ENCODE measurements around the gene MORN5. TPM values are rescaled to one million over a fixed set of nuclear protein-coding genes. Genes with fewer than 3 reads are reported as not detected.

MORN5 gene
- total RNA-seq, 1 donor from 2014 or later: 0.57 TPM

DNA sequence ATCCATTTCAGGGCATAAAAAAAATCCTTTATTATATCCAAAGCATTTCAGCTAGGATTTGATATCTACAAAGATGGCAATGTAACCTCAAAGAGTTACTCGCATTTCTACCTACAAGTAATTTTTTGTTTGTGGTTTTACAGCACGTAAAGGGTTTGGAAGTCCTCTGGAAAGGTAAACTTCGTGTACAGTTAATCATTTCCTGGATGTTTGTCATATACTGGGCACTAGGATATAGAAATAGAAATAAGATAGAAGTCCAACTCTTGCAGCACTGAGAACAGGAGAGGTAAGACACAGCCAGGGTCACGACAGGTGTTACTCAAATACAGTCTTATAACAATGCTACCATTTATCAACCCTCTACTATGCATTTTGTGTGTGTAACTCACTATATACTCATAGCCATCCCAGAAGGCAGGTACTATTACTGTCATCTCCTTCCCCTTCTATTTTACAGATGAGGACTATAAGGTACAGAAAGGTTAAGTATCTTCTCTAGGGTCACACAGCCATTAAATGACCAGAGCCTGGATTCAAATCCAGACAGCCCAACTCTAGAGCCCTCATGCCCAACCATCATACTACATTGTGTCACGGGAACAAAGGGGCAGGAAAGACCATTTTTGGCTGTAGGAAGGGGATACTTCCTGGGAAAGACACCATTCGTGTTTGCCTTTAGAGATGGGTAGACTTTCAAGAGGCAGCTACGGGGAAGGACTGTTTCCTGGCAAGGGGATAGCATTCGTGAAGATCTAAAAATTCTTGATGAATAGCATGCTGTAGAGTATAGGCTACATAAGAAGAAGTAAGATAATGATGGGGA lies 19.1 kb upstream of the MORN5 start:
- H3K36me3 Mint-ChIP-seq (ENCODE audit: insufficient read depth): peaks cover 13% of the 10 kb centered on the region
- H3K27me3 Mint-ChIP-seq: peaks cover 20% of the 10 kb centered on the region
- no peak overlapping the region for H3K4me3 Mint-ChIP-seq (ENCODE audit: low read depth)
- no peak overlapping the region for H3K27ac Mint-ChIP-seq
- TF ChIP-seq, protein P1, sequence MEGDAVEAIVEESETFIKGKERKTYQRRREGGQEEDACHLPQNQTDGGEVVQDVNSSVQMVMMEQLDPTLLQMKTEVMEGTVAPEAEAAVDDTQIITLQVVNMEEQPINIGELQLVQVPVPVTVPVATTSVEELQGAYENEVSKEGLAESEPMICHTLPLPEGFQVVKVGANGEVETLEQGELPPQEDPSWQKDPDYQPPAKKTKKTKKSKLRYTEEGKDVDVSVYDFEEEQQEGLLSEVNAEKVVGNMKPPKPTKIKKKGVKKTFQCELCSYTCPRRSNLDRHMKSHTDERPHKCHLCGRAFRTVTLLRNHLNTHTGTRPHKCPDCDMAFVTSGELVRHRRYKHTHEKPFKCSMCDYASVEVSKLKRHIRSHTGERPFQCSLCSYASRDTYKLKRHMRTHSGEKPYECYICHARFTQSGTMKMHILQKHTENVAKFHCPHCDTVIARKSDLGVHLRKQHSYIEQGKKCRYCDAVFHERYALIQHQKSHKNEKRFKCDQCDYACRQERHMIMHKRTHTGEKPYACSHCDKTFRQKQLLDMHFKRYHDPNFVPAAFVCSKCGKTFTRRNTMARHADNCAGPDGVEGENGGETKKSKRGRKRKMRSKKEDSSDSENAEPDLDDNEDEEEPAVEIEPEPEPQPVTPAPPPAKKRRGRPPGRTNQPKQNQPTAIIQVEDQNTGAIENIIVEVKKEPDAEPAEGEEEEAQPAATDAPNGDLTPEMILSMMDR (IDR thresholded peaks at IDR 0.05; ENCODE audit: unreplicated experiment): no peak
- H3K9me3 Mint-ChIP-seq (ENCODE audit: low read depth): no peaks in the 10 kb centered on the region
- no peaks in the 10 kb centered on the region for H3K4me1 Mint-ChIP-seq (ENCODE audit: low read depth)
- no peak for DNase-seq (ENCODE audit: low spot score, unreplicated experiment)

DNA sequence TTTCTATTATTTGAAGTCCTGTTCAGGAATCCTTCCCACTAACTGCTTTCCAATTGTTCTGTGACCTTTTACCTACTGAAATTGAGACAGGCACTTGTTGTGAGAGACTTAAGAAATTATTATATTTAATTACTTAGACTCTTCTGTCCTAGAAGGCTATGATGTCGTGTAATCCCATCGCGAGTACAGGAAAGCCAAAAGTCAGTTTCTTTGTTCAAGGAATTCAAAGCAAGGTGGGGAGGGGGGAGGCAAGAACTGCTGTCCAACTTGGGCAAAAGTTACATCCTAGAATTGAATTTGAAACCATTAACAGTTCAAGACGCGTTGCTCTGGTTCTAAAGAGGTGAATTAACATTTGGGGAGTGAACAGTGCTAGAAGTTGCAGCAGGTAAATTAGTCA lies 18.0 kb upstream of the MORN5 start:
- Mint-ChIP-seq H3K27me3 (peaks cover 15% of the 10 kb centered on the region), H3K4me3 (ENCODE audit: low read depth) (no peak overlapping the region), H3K4me1 (ENCODE audit: low read depth) (no peaks in the 10 kb centered on the region), H3K36me3 (ENCODE audit: insufficient read depth) (peaks cover 15% of the 10 kb centered on the region), H3K27ac (no peak overlapping the region), H3K9me3 (ENCODE audit: low read depth) (no peaks in the 10 kb centered on the region)
- no peak for DNase-seq (ENCODE audit: low spot score, unreplicated experiment)
- TF ChIP-seq, protein P1 (IDR thresholded peaks at IDR 0.05; ENCODE audit: unreplicated experiment): no peak

DNA sequence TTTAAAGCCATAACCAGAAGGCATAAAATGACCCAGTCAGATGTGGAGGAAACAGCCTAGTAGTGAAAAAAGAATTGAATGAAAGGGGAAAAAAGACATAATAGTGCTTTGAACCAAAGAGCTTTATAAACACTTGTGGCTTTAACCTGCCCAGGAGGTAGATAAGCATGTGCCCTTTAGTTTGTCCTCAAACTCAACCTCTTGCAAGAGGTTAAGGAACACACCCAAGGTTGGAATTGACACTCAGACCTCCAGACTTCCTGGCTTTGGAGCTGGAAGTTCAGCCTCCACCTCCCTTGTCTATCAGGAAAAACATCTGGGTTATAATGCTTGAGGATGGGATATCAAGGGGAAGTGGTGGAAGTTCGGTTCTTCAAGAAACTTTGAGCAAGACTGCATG lies 16.4 kb upstream of the MORN5 start:
- Mint-ChIP-seq H3K27me3 (peaks cover 6% of the 10 kb centered on the region), H3K9me3 (ENCODE audit: low read depth) (no peaks in the 10 kb centered on the region), H3K27ac (no peak overlapping the region), H3K4me3 (ENCODE audit: low read depth) (no peak overlapping the region), H3K4me1 (ENCODE audit: low read depth) (no peaks in the 10 kb centered on the region), H3K36me3 (ENCODE audit: insufficient read depth) (peaks cover 20% of the 10 kb centered on the region)
- no peak for DNase-seq (ENCODE audit: low spot score, unreplicated experiment)
- TF ChIP-seq, protein P1 (IDR thresholded peaks at IDR 0.05; ENCODE audit: unreplicated experiment): no peak

DNA sequence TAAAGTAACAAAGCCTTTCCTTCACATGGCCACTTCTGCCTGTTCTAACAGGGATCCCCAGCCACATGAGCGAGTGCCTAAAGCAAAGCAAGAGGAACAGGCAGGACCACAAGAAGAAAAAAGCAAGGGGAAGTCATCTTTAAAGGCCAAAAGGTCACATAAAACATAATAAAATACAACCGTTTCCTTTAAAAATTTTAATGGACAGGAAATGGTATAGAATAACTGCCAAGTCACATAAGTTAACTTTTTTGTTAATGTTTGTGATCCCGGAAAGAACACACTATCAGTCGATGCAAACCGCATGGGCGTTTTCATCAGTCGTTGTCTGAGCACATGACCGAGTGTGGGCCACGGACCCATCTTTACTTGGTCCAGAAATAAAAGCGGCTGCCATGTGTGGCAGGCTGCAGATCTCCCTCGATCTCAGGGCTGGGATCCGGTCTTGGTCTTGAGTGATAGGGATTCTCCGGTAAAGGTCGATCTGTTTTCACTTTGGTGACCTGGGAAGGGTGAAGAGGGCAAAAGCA lies 15.8 kb upstream of the MORN5 start:
- Mint-ChIP-seq H3K4me1 (ENCODE audit: low read depth) (no peaks in the 10 kb centered on the region), H3K27me3 (peaks cover 4% of the 10 kb centered on the region), H3K9me3 (ENCODE audit: low read depth) (no peaks in the 10 kb centered on the region), H3K4me3 (ENCODE audit: low read depth) (no peak overlapping the region), H3K27ac (no peak overlapping the region), H3K36me3 (ENCODE audit: insufficient read depth) (peaks cover 22% of the 10 kb centered on the region)
- TF ChIP-seq, protein P1 (IDR thresholded peaks at IDR 0.05; ENCODE audit: unreplicated experiment): no peak
- DNase-seq (ENCODE audit: low spot score, unreplicated experiment): no peak

DNA sequence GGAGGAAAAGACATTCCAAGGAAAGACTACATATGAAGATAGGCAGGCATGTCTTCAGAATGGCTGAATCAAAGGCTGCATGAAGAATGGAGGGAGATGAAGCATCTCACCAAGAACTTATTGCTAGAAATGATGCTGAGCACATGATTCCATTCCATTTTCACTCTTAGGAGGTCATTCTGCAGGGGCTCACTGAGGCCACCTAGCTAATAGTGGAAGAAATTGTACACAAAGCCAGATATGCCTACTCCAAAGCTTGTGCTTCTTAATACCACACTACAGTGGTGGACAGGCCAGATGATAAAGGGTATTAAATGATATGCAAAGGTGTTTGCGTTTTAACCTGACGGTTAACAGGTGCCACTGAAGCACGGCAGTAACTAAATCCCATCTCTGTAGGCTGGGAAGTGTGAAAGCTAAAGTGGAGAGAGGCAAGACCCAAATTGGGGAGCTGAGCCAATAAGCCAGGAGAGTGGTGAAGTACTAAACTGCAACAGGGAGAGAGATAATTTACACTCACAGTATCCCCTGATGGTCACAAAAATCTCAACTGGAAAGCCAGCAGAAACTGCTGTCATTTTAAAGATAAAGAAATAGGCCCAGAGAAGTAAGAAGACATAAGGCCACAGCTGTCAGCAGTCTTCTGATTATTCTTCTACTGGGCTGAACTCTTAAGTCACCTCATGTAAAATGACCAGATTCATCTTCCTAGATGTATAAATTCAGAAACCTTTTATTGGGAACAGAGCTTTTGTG lies 14.7 kb upstream of the MORN5 start:
- Mint-ChIP-seq H3K9me3 (ENCODE audit: low read depth) (no peaks in the 10 kb centered on the region), H3K4me3 (ENCODE audit: low read depth) (no peak overlapping the region), H3K36me3 (ENCODE audit: insufficient read depth) (peaks cover 22% of the 10 kb centered on the region), H3K27ac (no peak overlapping the region), H3K27me3 (no peaks in the 10 kb centered on the region), H3K4me1 (ENCODE audit: low read depth) (no peaks in the 10 kb centered on the region)
- TF ChIP-seq, protein P1 (IDR thresholded peaks at IDR 0.05; ENCODE audit: unreplicated experiment): peak; percentile 19
- DNase-seq (ENCODE audit: low spot score, unreplicated experiment): no peak

All from progenitor cell of endocrine pancreas (in vitro differentiated cells).